ENCODE results near the gene TIAM2. TPM values are rescaled to one million over a fixed set of nuclear protein-coding genes. Genes with fewer than 3 reads are reported as not detected.
A peak's percentile ranks its signal among the peaks of the same experiment; 100 is the strongest.

The TIAM2 gene
- total and polyA plus RNA-seq, 2 donors (not counting 3 experiments of a cell fraction or from before 2014, with no cell fraction given) = 9.6 to 18.5 TPM

DNA sequence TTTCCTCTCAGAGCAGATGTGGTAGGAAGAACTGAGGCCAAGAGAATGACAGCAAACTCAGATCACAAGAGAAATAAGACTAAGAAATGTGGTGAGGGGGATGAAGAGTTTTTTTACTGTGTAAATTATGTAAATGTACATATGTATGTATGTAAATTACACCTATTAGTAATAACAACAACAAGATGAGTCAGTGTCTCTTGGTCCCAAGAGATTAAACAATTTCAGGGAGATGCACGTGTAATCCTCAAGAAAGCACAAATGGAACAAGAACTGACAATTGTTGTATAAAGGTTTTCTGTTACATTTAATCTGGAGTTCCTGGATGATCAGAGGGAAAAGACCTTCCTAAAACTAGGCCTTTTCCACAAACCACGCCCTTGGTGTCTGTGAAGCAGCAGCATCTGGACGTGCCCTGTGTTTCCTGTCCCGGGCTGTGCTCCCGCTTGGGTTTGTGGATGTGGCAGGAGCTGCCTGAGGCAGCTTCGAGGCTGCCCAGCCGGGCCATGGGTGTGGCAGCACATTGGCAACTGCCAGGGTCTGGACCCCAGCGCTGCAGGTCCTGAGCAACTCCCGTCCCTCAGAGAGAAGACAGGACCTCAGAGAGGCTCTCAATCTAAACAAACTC, 269.7 kb downstream of the TIAM2 start:
- intact Hi-C loops (cut with micrococcal nuclease) = no loop called here
- Histone ChIP-seq H3K79me2 (ENCODE audit: control insufficient read depth, insufficient read depth, low read length) (peaks cover 6% of the 10 kb centered on the region), H3K4me2 (ENCODE audit: insufficient read depth, low read length) (no peak overlapping the region), H3K36me3 (ENCODE audit: control insufficient read depth in 2 of 2, extremely low read depth in 1 of 2, insufficient read depth in 2 of 2, low read length in 2 of 2) (peaks cover 0 to 9% of the 10 kb centered on the region in 2 experiments), H3K9me3 (replicated peaks; ENCODE audit: control insufficient read depth, insufficient read depth, low read length) (no peaks in the 10 kb centered on the region), H3K4me1 (ENCODE audit: control insufficient read depth, extremely low read depth, insufficient read depth, low read length) (peaks cover 7% of the 10 kb centered on the region), H3K27me3 (ENCODE audit: control insufficient read depth in 2 of 2, insufficient read depth in 2 of 2, low read length in 2 of 2) (no peaks in the 10 kb centered on the region), H3K27ac (ENCODE audit: insufficient read depth, low read depth, low read length) (peak overlapping the region; percentile 46), H3K4me3 (replicated peaks in 1 of 3; ENCODE audit: insufficient read depth in 1 of 3, low read depth in 1 of 3, low read length in 3 of 3) (no peak overlapping the region), H2AFZ (ENCODE audit: low read depth, low read length) (peak overlapping the region; percentile 20), H3K9ac (replicated peaks; ENCODE audit: extremely low read depth, insufficient read depth, low read length) (no peak overlapping the region), H3K9me1 (replicated peaks; ENCODE audit: control insufficient read depth, extremely low read depth, insufficient read depth, low read length) (no peaks in the 10 kb centered on the region), H4K20me1 (replicated peaks; ENCODE audit: control insufficient read depth, extremely low read depth, insufficient read depth, low read length) (no peaks in the 10 kb centered on the region)
- ChIA-PET CTCF (no interaction called here), POLR2A (no interaction called here)
- dilution Hi-C loops (cut with MboI; ENCODE audit: extremely low pct_ligation_motif_present, low sequenced_read_pairs) = no loop called here
- peak; percentile 21 for DNase-seq (ENCODE audit: low read depth, low spot score)
- TF ChIP-seq POLR2A (IDR thresholded peaks at IDR 0.05; ENCODE audit: low read depth, low read length) (no peak), MYC (IDR thresholded peaks at IDR 0.05; ENCODE audit: low read depth, low read length) (no peak), EZH2 (IDR thresholded peaks at IDR 0.05; ENCODE audit: borderline replicate concordance, low read depth, low read length, severe bottlenecking) (no peak), POLR2AphosphoS5 (IDR thresholded peaks at IDR 0.05; ENCODE audit: insufficient read depth, low read depth, low read length) (no peak), GATA2 (IDR thresholded peaks at IDR 0.05; ENCODE audit: insufficient read depth, insufficient read length, low read depth, low read length) (no peak), FOS (IDR thresholded peaks at IDR 0.05; ENCODE audit: borderline replicate concordance, insufficient read depth, low read length) (no peak), JUN (IDR thresholded peaks at IDR 0.05; ENCODE audit: borderline replicate concordance, insufficient read depth, insufficient read length, low read depth) (no peak)
- TF ChIP-seq, protein P1, sequence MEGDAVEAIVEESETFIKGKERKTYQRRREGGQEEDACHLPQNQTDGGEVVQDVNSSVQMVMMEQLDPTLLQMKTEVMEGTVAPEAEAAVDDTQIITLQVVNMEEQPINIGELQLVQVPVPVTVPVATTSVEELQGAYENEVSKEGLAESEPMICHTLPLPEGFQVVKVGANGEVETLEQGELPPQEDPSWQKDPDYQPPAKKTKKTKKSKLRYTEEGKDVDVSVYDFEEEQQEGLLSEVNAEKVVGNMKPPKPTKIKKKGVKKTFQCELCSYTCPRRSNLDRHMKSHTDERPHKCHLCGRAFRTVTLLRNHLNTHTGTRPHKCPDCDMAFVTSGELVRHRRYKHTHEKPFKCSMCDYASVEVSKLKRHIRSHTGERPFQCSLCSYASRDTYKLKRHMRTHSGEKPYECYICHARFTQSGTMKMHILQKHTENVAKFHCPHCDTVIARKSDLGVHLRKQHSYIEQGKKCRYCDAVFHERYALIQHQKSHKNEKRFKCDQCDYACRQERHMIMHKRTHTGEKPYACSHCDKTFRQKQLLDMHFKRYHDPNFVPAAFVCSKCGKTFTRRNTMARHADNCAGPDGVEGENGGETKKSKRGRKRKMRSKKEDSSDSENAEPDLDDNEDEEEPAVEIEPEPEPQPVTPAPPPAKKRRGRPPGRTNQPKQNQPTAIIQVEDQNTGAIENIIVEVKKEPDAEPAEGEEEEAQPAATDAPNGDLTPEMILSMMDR (IDR thresholded peaks at IDR 0.05; ENCODE audit: extremely low read depth in 1 of 2, insufficient read depth in 1 of 2, low read depth in 1 of 2, low read length in 2 of 2) = no peak
- TF ChIP-seq, protein P2, sequence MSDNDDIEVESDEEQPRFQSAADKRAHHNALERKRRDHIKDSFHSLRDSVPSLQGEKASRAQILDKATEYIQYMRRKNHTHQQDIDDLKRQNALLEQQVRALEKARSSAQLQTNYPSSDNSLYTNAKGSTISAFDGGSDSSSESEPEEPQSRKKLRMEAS (IDR thresholded peaks at IDR 0.05; ENCODE audit: insufficient read depth, insufficient read length) = no peak
- no peak for FAIRE-seq
- BruUV-seq (replicated peaks) = no TSS peak

Data from endothelial cell of umbilical vein (primary cell).